ENCODE measurements around the gene TXNDC11. TPM values are rescaled to one million over a fixed set of nuclear protein-coding genes. Genes with fewer than 3 reads are reported as not detected.
A peak's percentile ranks its signal among the peaks of the same experiment; 100 is the strongest.

The TXNDC11 gene
- total and polyA plus RNA-seq, 9 of the 15 experiments (the other 6 are each of a cell fraction or from before 2014, with no cell fraction given), result 0.66 to 32.6 (median 26.2) TPM

GRCh38 chr16:11706180-11706742 is 36.4 kb downstream of the TXNDC11 start:
- no TSS peak for BruUV-seq (replicated peaks)
- no peak overlapping the region for H2AFZ ChIP-seq (ENCODE audit: low read depth, low read length)
- H3K27me3 ChIP-seq (ENCODE audit: control insufficient read depth in 2 of 2, insufficient read depth in 2 of 2, low read length in 2 of 2), result no peaks in the 10 kb centered on the region
- ChIA-PET CTCF (ENCODE audit: low intra/inter-chr PET ratio) (interaction anchor here (0.5 kb wide), 1 partner anchor 20 kb away, joined by 4 read pairs; no protein-coding TSS in a partner anchor), POLR2A (interaction anchor here (1.1 to 2.0 kb wide), 4 partner anchors 8 to 35 kb away, joined by 3 to 7 read pairs (median 6); no protein-coding TSS in a partner anchor)
- no peak overlapping the region for H3K27ac ChIP-seq (ENCODE audit: extremely low read depth, low read depth, low read length)
- ATAC-seq, result peak; percentile 81
- TF ChIP-seq ELF4 (CRISPR knock-in tag; IDR thresholded peaks at IDR 0.05) (no peak), HMBOX1 (IDR thresholded peaks at IDR 0.05) (peak; percentile 59), TAL1 (IDR thresholded peaks at IDR 0.05) (peak; percentile 35; the same call in 1 of the 2 replicates), CBFA2T3 (IDR thresholded peaks at IDR 0.05) (peak; percentile 69), POLR2AphosphoS5 (IDR thresholded peaks at IDR 0.05; ENCODE audit: control insufficient read depth, insufficient read depth, low read depth, low read length) (peak; percentile 40; the same call in 1 of the 2 replicates), TCF3 (CRISPR knock-in tag; IDR thresholded peaks at IDR 0.05) (0 out of 2 replicates have a peak, but pooled peaks have one; percentile 19), ZNF274 (IDR thresholded peaks at IDR 0.05; ENCODE audit: borderline replicate concordance, low read depth, low read length) (no peak), CBFA2T2 (conservative IDR thresholded peaks at IDR 0.05) (peak; percentile 68), TEAD4 (IDR thresholded peaks at IDR 0.05; ENCODE audit: low read length) (peak; percentile 47; the same call in 1 of the 2 replicates), TEAD4 (CRISPR knock-in tag; IDR thresholded peaks at IDR 0.05; ENCODE audit: borderline replicate concordance) (no peak), TFAP4 (CRISPR knock-in tag; IDR thresholded peaks at IDR 0.05; ENCODE audit: borderline replicate concordance) (0 out of 2 replicates have a peak, but pooled peaks have one; percentile 17), ZBTB33 (CRISPR knock-in tag; IDR thresholded peaks at IDR 0.05) (peak; percentile 41; the same call in 1 of the 2 replicates)
- intact Hi-C loops (cut with micrococcal nuclease), result no loop called here
- no peaks in the 10 kb centered on the region for H3K9me3 ChIP-seq (replicated peaks; ENCODE audit: control insufficient read depth, insufficient read depth, low read depth, low read length)
- no peak overlapping the region for H3K4me3 ChIP-seq
- 0 out of 2 replicates have a peak, but pooled peaks cover 8% of the 10 kb centered on the region for H4K20me1 ChIP-seq (replicated peaks; ENCODE audit: control insufficient read depth, insufficient read depth, low read length)
- peak; percentile 25 to 49 (median 38) for DNase-seq (ENCODE audit: extremely low read depth in 1 of 4, low spot score in 3 of 4)
- 52% methylated on average over 5 of the region's 5 CpGs for WGBS (ENCODE audit: insufficient coverage, low coverage, missing lambda C conversion rate)
- in situ Hi-C loops (cut with MboI), result no loop called here
- H3K4me1 ChIP-seq (replicated peaks in 1 of 2; ENCODE audit: control insufficient read depth in 2 of 2, insufficient read depth in 2 of 2, low read length in 2 of 2), result peaks cover 5 to 12% of the 10 kb centered on the region in 2 experiments; a peak in 4 of 5 replicates
- peak overlapping the region; percentile 15; the same call in 1 of the 2 replicates for H3K4me2 ChIP-seq (ENCODE audit: insufficient read depth, low read length)
- no peak for FAIRE-seq
- peak overlapping the region in 1 of 2 experiments; percentile 83; a peak in 2 of 4 replicates for H3K9ac ChIP-seq (ENCODE audit: insufficient read depth in 1 of 2, low read depth in 2 of 2, low read length in 2 of 2)
- H3K79me2 ChIP-seq (ENCODE audit: control insufficient read depth, insufficient read depth, low read length), result peaks cover 10% of the 10 kb centered on the region; the same call in 1 of the 3 replicates
- H3K9me1 ChIP-seq (ENCODE audit: control insufficient read depth, insufficient read depth, low read length), result no peaks in the 10 kb centered on the region
- H3K36me3 ChIP-seq (ENCODE audit: control insufficient read depth, insufficient read depth, low read length), result peaks cover 51% of the 10 kb centered on the region; the same call in 2 of the 3 replicates
